GM23338 (cell line): Measurements from ENCODE around the gene EXOC6. TPM values are rescaled to one million over a fixed set of nuclear protein-coding genes. Genes with fewer than 3 reads are reported as not detected.

Experiments used
- ATAC-seq: fragments of 200-7000 bp; cut with Tn5 transposase; 3 replicates; pipeline ENCODE4 v1.9.1; 2020
- DNase-seq: peaks from one replicate; pipeline ENCODE4 v3.0.0-alpha.2; 2015; ENCODE audit warnings: low spot score
- H2AFZ ChIP-seq: fragments of 200-600 bp; sonication (generic); 2 replicates; pipeline ENCODE4 v1.8.0; 2016; ENCODE audit warnings: antibody characterized with exemption, mild to moderate bottlenecking, moderate library complexity
- H3F3A ChIP-seq: fragments of 200-600 bp; sonication (generic); replicated peaks from 2 replicates; pipeline ENCODE4 v1.8.0; 2017; ENCODE audit warnings: antibody characterized with exemption, mixed run types, low read depth
- H3K27ac ChIP-seq: fragments of 200-600 bp; sonication (generic); 2 replicates; pipeline ENCODE4 v1.6.1; 2016; ENCODE audit warnings: low read depth
- H3K27me3 ChIP-seq: fragments of 200-600 bp; sonication (generic); 2 replicates; pipeline ENCODE4 v1.8.0; 2016; ENCODE audit warnings: mild to moderate bottlenecking, mixed run types, moderate library complexity; ENCODE audit not compliant: insufficient read depth
- H3K36me3 ChIP-seq: fragments of 200-600 bp; sonication (generic); 2 replicates; pipeline ENCODE4 v1.8.0; 2016; ENCODE audit warnings: mild to moderate bottlenecking; ENCODE audit not compliant: insufficient read depth
- H3K4me1 ChIP-seq: fragments of 200-600 bp; sonication (generic); 2 replicates; pipeline ENCODE4 v1.8.0; 2016; ENCODE audit warnings: mild to moderate bottlenecking, moderate library complexity; ENCODE audit not compliant: insufficient read depth
- H3K4me2 ChIP-seq: fragments of 200-600 bp; sonication (generic); 2 replicates; pipeline ENCODE4 v1.7.1; 2017; ENCODE audit warnings: mixed run types
- H3K4me3 ChIP-seq: fragments of 200-600 bp; sonication (generic); 2 replicates; pipeline ENCODE4 v1.6.1; 2016; ENCODE audit warnings: mixed run types
- H3K79me2 ChIP-seq: fragments of 200-600 bp; sonication (generic); replicated peaks from 2 replicates; pipeline ENCODE4 v1.8.0; 2017; ENCODE audit warnings: mild to moderate bottlenecking; ENCODE audit not compliant: insufficient read depth
- H3K9me2 ChIP-seq: fragments of 200-600 bp; sonication (generic); 2 replicates; pipeline ENCODE4 v1.8.0; 2017; ENCODE audit not compliant: insufficient read depth
- H4K20me1 ChIP-seq: fragments of 200-600 bp; sonication (generic); replicated peaks from 2 replicates; pipeline ENCODE4 v1.8.0; 2017; ENCODE audit warnings: mild to moderate bottlenecking; ENCODE audit not compliant: insufficient read depth
- H3K27ac Mint-ChIP-seq: 2 replicates; pipeline ENCODE4 v1.8.0; 2020; ENCODE audit warnings: inconsistent platforms, mild to moderate bottlenecking, moderate library complexity, mixed read lengths
- H3K27me3 Mint-ChIP-seq: 3 replicates; pipeline ENCODE4 v1.8.0; 2022; ENCODE audit warnings: low read depth, mild to moderate bottlenecking, moderate library complexity, mixed read lengths, inconsistent platforms; ENCODE audit not compliant: insufficient read depth, poor library complexity
- H3K36me3 Mint-ChIP-seq: 3 replicates; pipeline ENCODE4 v1.8.0; 2021; ENCODE audit warnings: low read depth, mild to moderate bottlenecking, inconsistent platforms, moderate library complexity, mixed read lengths
- H3K4me1 Mint-ChIP-seq: 3 replicates; pipeline ENCODE4 v1.8.0; 2020; ENCODE audit warnings: mild to moderate bottlenecking, inconsistent platforms, mixed read lengths
- H3K4me3 Mint-ChIP-seq: 3 replicates; pipeline ENCODE4 v1.8.0; 2021; ENCODE audit warnings: moderate library complexity, mild to moderate bottlenecking, inconsistent platforms, mixed read lengths
- H3K9me3 Mint-ChIP-seq: 3 replicates; pipeline ENCODE4 v1.8.0; 2020; ENCODE audit warnings: moderate library complexity, mild to moderate bottlenecking, inconsistent platforms, mixed read lengths
- CREB1 ChIP-seq: fragments of 250-450 bp; sonication (Bioruptor Pico); IDR thresholded peaks from 2 replicates; pipeline ENCODE4 v1.5.0; 2020; ENCODE audit warnings: low read depth, mild to moderate bottlenecking, moderate library complexity
- CTCF ChIP-seq, 2 experiments: fragments of 200-600 bp in 1 of 2; sonication (generic) in 1 of 2; conservative IDR thresholded peaks; 2 replicates each; pipeline versions ENCODE4 v1.5.1 to v1.6.1; 2016 to 2017; ENCODE audit warnings: antibody characterized with exemption in 2 of 2, low read depth in 2 of 2, mild to moderate bottlenecking in 2 of 2, moderate library complexity in 1 of 2
- EZH2 ChIP-seq: fragments of 200-600 bp; sonication (generic); IDR thresholded peaks from one replicate; pipeline ENCODE4 v1.8.0; 2017; ENCODE audit warnings: antibody characterized with exemption, mild to moderate bottlenecking, low read depth; ENCODE audit not compliant: unreplicated experiment
- EZH2phosphoT487 ChIP-seq: fragments of 200-600 bp; sonication (generic); IDR thresholded peaks from one replicate; pipeline ENCODE4 v1.8.1; 2018; ENCODE audit warnings: antibody characterized with exemption; ENCODE audit not compliant: unreplicated experiment
- JUNB ChIP-seq: IDR thresholded peaks from one replicate; pipeline ENCODE4 v1.6.1; 2016; ENCODE audit warnings: antibody characterized with exemption; ENCODE audit not compliant: unreplicated experiment
- NANOG ChIP-seq: IDR thresholded peaks from 2 replicates; pipeline ENCODE4 v1.6.1; 2016; ENCODE audit warnings: antibody characterized with exemption, borderline replicate concordance
- POLR2AphosphoS5 ChIP-seq: IDR thresholded peaks from 2 replicates; pipeline ENCODE4 v1.6.1; 2016; ENCODE audit warnings: antibody characterized with exemption, low read depth
- STAT1 ChIP-seq: IDR thresholded peaks from one replicate; pipeline ENCODE4 v1.6.1; 2016; ENCODE audit warnings: antibody characterized with exemption; ENCODE audit not compliant: unreplicated experiment
- ZNF114 ChIP-seq: fragments of 250-450 bp; sonication (Bioruptor Pico); IDR thresholded peaks from 2 replicates; pipeline ENCODE4 v1.5.0; 2020; ENCODE audit warnings: mild to moderate bottlenecking, moderate library complexity
- ZNF331 ChIP-seq: fragments of 250-450 bp; sonication (Bioruptor Pico); IDR thresholded peaks from 2 replicates; pipeline ENCODE4 v1.5.0; 2020; ENCODE audit warnings: low read depth, mild to moderate bottlenecking, moderate library complexity
- ZNF462 ChIP-seq: fragments of 250-450 bp; sonication (Bioruptor Pico); IDR thresholded peaks from 2 replicates; pipeline ENCODE4 v1.5.0; 2020; ENCODE audit warnings: mild to moderate bottlenecking, moderate library complexity
- polyA plus RNA-seq: library from polyadenylated mRNA; unstranded; fragments of >200 nt; fragmentation: Nextera tagmentation; extraction: Ambion mirVana; gene quantifications from 2 replicates; pipeline ENCODE4 v1.2.1, GENCODE V29; 2016
- total RNA-seq: library from RNA; depleted of rRNA; stranded (reverse); fragments of >200 nt; shearing (Covaris generic); gene quantifications from 2 replicates; pipeline ENCODE4 v1.2.3, GENCODE V29; 2014
- TF ChIP-seq, protein P1 (sequence below): IDR thresholded peaks from one replicate; pipeline ENCODE4 v1.6.1; 2018; ENCODE audit warnings: antibody characterized with exemption; ENCODE audit not compliant: unreplicated experiment
- TF ChIP-seq, protein P2 (sequence below): IDR thresholded peaks from 2 replicates; pipeline ENCODE4 v1.6.1; 2016; ENCODE audit warnings: antibody characterized with exemption

EXOC6 gene
- total and polyA plus RNA-seq, 2 experiments from 2014 or later = 5.0 to 6.0 TPM

DNA sequence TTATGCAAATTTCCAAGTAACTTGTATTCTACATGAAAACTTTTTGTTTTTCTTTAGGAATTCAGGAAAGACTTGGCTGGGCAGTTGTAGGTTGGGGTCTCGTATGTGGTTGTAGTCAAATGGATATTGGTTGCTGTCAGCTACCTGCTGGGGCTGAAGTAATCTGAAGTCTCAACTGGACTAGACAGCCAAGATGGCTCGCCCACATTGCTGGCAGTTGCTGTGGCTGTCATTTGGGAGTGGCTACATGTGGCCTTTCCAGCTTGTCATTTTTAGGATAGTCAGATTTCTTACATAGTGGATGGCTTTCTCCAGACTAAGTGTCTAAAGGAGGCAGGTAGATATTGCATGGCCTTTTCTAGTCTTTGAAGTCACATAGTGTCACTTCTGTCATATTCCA lies 32.6 kb downstream of the EXOC6 start:
- H4K20me1 ChIP-seq = no peaks in the 10 kb centered on the region
- Mint-ChIP-seq H3K36me3 (no peaks in the 10 kb centered on the region), H3K27ac (no peak overlapping the region), H3K4me3 (no peak overlapping the region), H3K9me3 (no peaks in the 10 kb centered on the region), H3K4me1 (no peaks in the 10 kb centered on the region), H3K27me3 (peaks cover 3% of the 10 kb centered on the region)
- no peaks in the 10 kb centered on the region for H3K9me2 ChIP-seq
- no peak overlapping the region for H3K4me2 ChIP-seq
- no peak overlapping the region for H3K27ac ChIP-seq
- no peaks in the 10 kb centered on the region for H3K79me2 ChIP-seq
- H3K4me1 ChIP-seq = no peaks in the 10 kb centered on the region; the same call in 1 of the 2 replicates
- DNase-seq (no peak), ATAC-seq (no peak)
- H3F3A ChIP-seq = no peaks in the 10 kb centered on the region
- no peaks in the 10 kb centered on the region for H3K27me3 ChIP-seq
- H3K36me3 ChIP-seq = no peaks in the 10 kb centered on the region
- H2AFZ ChIP-seq = no peak overlapping the region
- no peak overlapping the region for H3K4me3 ChIP-seq
- TF ChIP-seq ZNF331 (CRISPR knock-in tag) = no peak
- no peak for TF ChIP-seq CREB1
- TF ChIP-seq NANOG = no peak
- TF ChIP-seq JUNB = no peak
- TF ChIP-seq STAT1 = no peak
- no peak for TF ChIP-seq ZNF114 (CRISPR knock-in tag)
- TF ChIP-seq CTCF (conservative IDR thresholded peaks at IDR 0.05; ENCODE audit: low read depth in 2 of 2) = no peak
- TF ChIP-seq POLR2AphosphoS5 = no peak
- TF ChIP-seq EZH2 = no peak
- TF ChIP-seq, protein P1, sequence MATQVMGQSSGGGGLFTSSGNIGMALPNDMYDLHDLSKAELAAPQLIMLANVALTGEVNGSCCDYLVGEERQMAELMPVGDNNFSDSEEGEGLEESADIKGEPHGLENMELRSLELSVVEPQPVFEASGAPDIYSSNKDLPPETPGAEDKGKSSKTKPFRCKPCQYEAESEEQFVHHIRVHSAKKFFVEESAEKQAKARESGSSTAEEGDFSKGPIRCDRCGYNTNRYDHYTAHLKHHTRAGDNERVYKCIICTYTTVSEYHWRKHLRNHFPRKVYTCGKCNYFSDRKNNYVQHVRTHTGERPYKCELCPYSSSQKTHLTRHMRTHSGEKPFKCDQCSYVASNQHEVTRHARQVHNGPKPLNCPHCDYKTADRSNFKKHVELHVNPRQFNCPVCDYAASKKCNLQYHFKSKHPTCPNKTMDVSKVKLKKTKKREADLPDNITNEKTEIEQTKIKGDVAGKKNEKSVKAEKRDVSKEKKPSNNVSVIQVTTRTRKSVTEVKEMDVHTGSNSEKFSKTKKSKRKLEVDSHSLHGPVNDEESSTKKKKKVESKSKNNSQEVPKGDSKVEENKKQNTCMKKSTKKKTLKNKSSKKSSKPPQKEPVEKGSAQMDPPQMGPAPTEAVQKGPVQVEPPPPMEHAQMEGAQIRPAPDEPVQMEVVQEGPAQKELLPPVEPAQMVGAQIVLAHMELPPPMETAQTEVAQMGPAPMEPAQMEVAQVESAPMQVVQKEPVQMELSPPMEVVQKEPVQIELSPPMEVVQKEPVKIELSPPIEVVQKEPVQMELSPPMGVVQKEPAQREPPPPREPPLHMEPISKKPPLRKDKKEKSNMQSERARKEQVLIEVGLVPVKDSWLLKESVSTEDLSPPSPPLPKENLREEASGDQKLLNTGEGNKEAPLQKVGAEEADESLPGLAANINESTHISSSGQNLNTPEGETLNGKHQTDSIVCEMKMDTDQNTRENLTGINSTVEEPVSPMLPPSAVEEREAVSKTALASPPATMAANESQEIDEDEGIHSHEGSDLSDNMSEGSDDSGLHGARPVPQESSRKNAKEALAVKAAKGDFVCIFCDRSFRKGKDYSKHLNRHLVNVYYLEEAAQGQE = no peak
- TF ChIP-seq, protein P2, sequence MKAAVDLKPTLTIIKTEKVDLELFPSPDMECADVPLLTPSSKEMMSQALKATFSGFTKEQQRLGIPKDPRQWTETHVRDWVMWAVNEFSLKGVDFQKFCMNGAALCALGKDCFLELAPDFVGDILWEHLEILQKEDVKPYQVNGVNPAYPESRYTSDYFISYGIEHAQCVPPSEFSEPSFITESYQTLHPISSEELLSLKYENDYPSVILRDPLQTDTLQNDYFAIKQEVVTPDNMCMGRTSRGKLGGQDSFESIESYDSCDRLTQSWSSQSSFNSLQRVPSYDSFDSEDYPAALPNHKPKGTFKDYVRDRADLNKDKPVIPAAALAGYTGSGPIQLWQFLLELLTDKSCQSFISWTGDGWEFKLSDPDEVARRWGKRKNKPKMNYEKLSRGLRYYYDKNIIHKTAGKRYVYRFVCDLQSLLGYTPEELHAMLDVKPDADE = no peak
- no peak for TF ChIP-seq EZH2phosphoT487
- TF ChIP-seq ZNF462 (CRISPR knock-in tag) = no peak
